Daoy (cell line): ENCODE results near the gene WDR88. TPM values are rescaled to one million over a fixed set of nuclear protein-coding genes. Genes with fewer than 3 reads are reported as not detected.
"Not testable (repeated sequence)": the region's sequence is repeated elsewhere in the genome, so short reads cannot be mapped to it uniquely, and the experiment has no call there.

Source experiments
- DNase-seq: peaks from one replicate; pipeline ENCODE4 v3.0.0-alpha.2; 2015; ENCODE audit warnings: low read depth
- total RNA-seq: library from RNA; depleted of rRNA; stranded (reverse); fragments of >200 nt; shearing (Covaris generic); gene quantifications from 2 replicates; pipeline ENCODE4 v1.2.3, GENCODE V29; 2014; rRNA removed

Gene WDR88
- total RNA-seq, 1 experiment from 2014 or later, result not detected

GRCh38 chr19:33210266-33210940, 78.5 kb downstream of the WDR88 start:
- no peak for DNase-seq

- no peak for DNase-seq
Measured at GRCh38 chr19:33211794-33212435, 80.0 kb downstream of the WDR88 start.

GRCh38 chr19:33212436-33213172, 80.7 kb downstream of the WDR88 start:
- DNase-seq, result no peak

- peak; percentile 37 for DNase-seq
Measured at GRCh38 chr19:33214596-33214995, 82.7 kb downstream of the WDR88 start.

- no peak for DNase-seq
Measured at GRCh38 chr19:33215438-33216197, 83.7 kb downstream of the WDR88 start.

- no peak for DNase-seq
Measured at GRCh38 chr19:33216198-33216830, 84.4 kb downstream of the WDR88 start.

GRCh38 chr19:33217881-33218280, 86.0 kb downstream of the WDR88 start:
- no peak for DNase-seq

- peak; percentile 46 for DNase-seq
Measured at GRCh38 chr19:33219261-33219815, 87.4 kb downstream of the WDR88 start.

- DNase-seq, result no peak
Measured at GRCh38 chr19:33220115-33220514, 88.2 kb downstream of the WDR88 start.

- DNase-seq, result no peak
Measured at GRCh38 chr19:33220735-33221134, 88.8 kb downstream of the WDR88 start.

- DNase-seq, result peak; percentile 60
Measured at GRCh38 chr19:33221638-33222037, 89.7 kb downstream of the WDR88 start.

- DNase-seq, result not testable (repeated sequence)
Measured at GRCh38 chr19:33222255-33222654, 90.3 kb downstream of the WDR88 start.

- DNase-seq, result no peak
Measured at GRCh38 chr19:33224694-33225457, 93.0 kb downstream of the WDR88 start.

Other genes with a start within 250 kb of the WDR88 start
- 12.4 and 13.1 TPM in 2 replicates for gene CEP89, start 160.2 kb upstream of the WDR88 start, total RNA-seq
- 6.2 and 7.0 TPM in 2 replicates for gene FAAP24, start 159.9 kb upstream of the WDR88 start, total RNA-seq
- 7.4 and 19.9 TPM in 2 replicates for gene RHPN2, start 67.2 kb upstream of the WDR88 start, total RNA-seq
- gene GPATCH1, start 50.9 kb upstream of the WDR88 start, total RNA-seq, result 7.1 and 12.9 TPM in 2 replicates
- 8.4 and 11.1 TPM in 2 replicates for gene LRP3, start 62.2 kb downstream of the WDR88 start, total RNA-seq
- not detected in 2 replicates for gene SLC7A10, start 93.7 kb downstream of the WDR88 start, total RNA-seq
- gene CEBPA, start 170.4 kb downstream of the WDR88 start, total RNA-seq, result 0.80 and 4.5 TPM in 2 replicates
- 35.4 and 40.0 TPM in 2 replicates for gene CEBPG, start 241.6 kb downstream of the WDR88 start, total RNA-seq